Neural cell (in vitro differentiated cells): Measurements from ENCODE around the gene EML5. TPM values are rescaled to one million over a fixed set of nuclear protein-coding genes. Genes with fewer than 3 reads are reported as not detected.

Experiments
- H2AFZ ChIP-seq: fragments of 200-600, 300-800 bp; sonication (generic), shearing (Covaris generic); 2 replicates; pipeline ENCODE4 v1.6.0; 2014; ENCODE audit warnings: low read depth, mild to moderate bottlenecking, antibody characterized with exemption, low read length, moderate library complexity
- H3F3A ChIP-seq: fragments of 200-600 bp; shearing (Covaris generic); 2 replicates; pipeline ENCODE4 v1.6.1; 2016; ENCODE audit warnings: mild to moderate bottlenecking, moderate library complexity, mixed read lengths, antibody characterized with exemption, low read length; ENCODE audit not compliant: insufficient read depth, poor library complexity, severe bottlenecking
- H3K27ac ChIP-seq: fragments of 200-600, 300-800 bp; sonication (generic), shearing (Covaris generic); 2 replicates; pipeline ENCODE4 v1.5.1; 2014; ENCODE audit warnings: mild to moderate bottlenecking, low read length, moderate library complexity
- H3K27me3 ChIP-seq: fragments of 300-800, 200-600 bp; sonication (generic), shearing (Covaris generic); 2 replicates; pipeline ENCODE4 v1.6.0; 2014; ENCODE audit warnings: mild to moderate bottlenecking, low read depth, low read length, moderate library complexity; ENCODE audit not compliant: insufficient read depth
- H3K36me3 ChIP-seq: fragments of 300-800, 200-600 bp; sonication (generic), shearing (Covaris generic); 2 replicates; pipeline ENCODE4 v1.5.1; 2014; ENCODE audit warnings: mild to moderate bottlenecking, antibody characterized with exemption, low read length, moderate library complexity; ENCODE audit not compliant: insufficient read depth
- H3K4me2 ChIP-seq: fragments of 300-800, 200-600 bp; sonication (generic), shearing (Covaris generic); 2 replicates; pipeline ENCODE4 v1.6.0; 2014; ENCODE audit warnings: mild to moderate bottlenecking, low read length
- H3K4me3 ChIP-seq: fragments of 300-800, 200-600 bp; sonication (generic), shearing (Covaris generic); 2 replicates; pipeline ENCODE4 v1.5.1; 2014; ENCODE audit warnings: mild to moderate bottlenecking, low read length, moderate library complexity
- H3K79me2 ChIP-seq: fragments of 200-600 bp; shearing (Covaris generic); replicated peaks from 2 replicates; pipeline ENCODE4 v1.6.0; 2014; ENCODE audit warnings: mild to moderate bottlenecking, low read length, moderate library complexity; ENCODE audit not compliant: insufficient read depth
- H3K9ac ChIP-seq: fragments of 300-800, 200-600 bp; sonication (generic), shearing (Covaris generic); 2 replicates; pipeline ENCODE4 v1.6.1; 2016; ENCODE audit warnings: mild to moderate bottlenecking, low read length, mixed read lengths
- H3K9me2 ChIP-seq: fragments of 200-600 bp; shearing (Covaris generic); 2 replicates; pipeline ENCODE4 v1.6.1; 2016; ENCODE audit warnings: mild to moderate bottlenecking, low read length, mixed read lengths; ENCODE audit not compliant: insufficient read depth
- H3K9me3 ChIP-seq: fragments of 200-600, 300-800 bp; sonication (generic), shearing (Covaris generic); 2 replicates; pipeline ENCODE4 v1.6.1; 2016; ENCODE audit warnings: mild to moderate bottlenecking, mixed run types, low read length, moderate library complexity, mixed read lengths
- H4K20me1 ChIP-seq: fragments of 200-600 bp; shearing (Covaris generic); 2 replicates; pipeline ENCODE4 v1.6.1; 2016; ENCODE audit warnings: mild to moderate bottlenecking, mixed run types; ENCODE audit not compliant: insufficient read depth
- CTCF ChIP-seq: fragments of 450-650 bp; IDR thresholded peaks from 2 replicates; pipeline ENCODE4 v1.5.1; 2014; ENCODE audit warnings: antibody characterized with exemption, mild to moderate bottlenecking, moderate library complexity; ENCODE audit not compliant: poor library complexity, severe bottlenecking
- EP300 ChIP-seq: fragments of 450-650 bp; conservative IDR thresholded peaks from 2 replicates; pipeline ENCODE4 v1.6.1; 2014; ENCODE audit warnings: antibody characterized with exemption, mild to moderate bottlenecking, moderate library complexity; ENCODE audit not compliant: poor library complexity, severe bottlenecking
- EZH2 ChIP-seq: fragments of 200-600, 300-800 bp; shearing (Covaris generic), sonication (generic); IDR thresholded peaks from 2 replicates; pipeline ENCODE4 v1.6.1; 2014; ENCODE audit warnings: antibody characterized with exemption, low read length, borderline replicate concordance, mild to moderate bottlenecking; ENCODE audit not compliant: insufficient read depth, poor library complexity, severe bottlenecking
- MXI1 ChIP-seq: fragments of 450-650 bp; conservative IDR thresholded peaks from 2 replicates; pipeline ENCODE4 v1.6.1; 2014; ENCODE audit warnings: antibody characterized with exemption, mild to moderate bottlenecking; ENCODE audit not compliant: poor library complexity, severe bottlenecking
- POLR2AphosphoS5 ChIP-seq: IDR thresholded peaks from 2 replicates; pipeline ENCODE4 v1.6.1; 2012
- RAD21 ChIP-seq: fragments of 450-650 bp; conservative IDR thresholded peaks from 2 replicates; pipeline ENCODE4 v1.6.1; 2014; ENCODE audit warnings: antibody characterized with exemption, mild to moderate bottlenecking, moderate library complexity
- REST ChIP-seq: IDR thresholded peaks from 2 replicates; pipeline ENCODE4 v1.6.1; 2012; ENCODE audit warnings: borderline replicate concordance
- SMC3 ChIP-seq: fragments of 450-650 bp; conservative IDR thresholded peaks from 2 replicates; pipeline ENCODE4 v1.6.1; 2014; ENCODE audit warnings: antibody characterized with exemption, mild to moderate bottlenecking, moderate library complexity; ENCODE audit not compliant: poor library complexity
- TAF1 ChIP-seq: IDR thresholded peaks from 2 replicates; pipeline ENCODE4 v1.6.1; 2012; ENCODE audit warnings: low read depth
- polyA plus RNA-seq: library from polyadenylated mRNA; depleted of rRNA; stranded (reverse); fragments of >200 nt; gene quantifications from 2 replicates; pipeline ENCODE4 v1.2.3, GENCODE V29; 2014

Gene EML5
- polyA plus RNA-seq, 1 donor from 2014 or later, result 27.5 TPM

DNA sequence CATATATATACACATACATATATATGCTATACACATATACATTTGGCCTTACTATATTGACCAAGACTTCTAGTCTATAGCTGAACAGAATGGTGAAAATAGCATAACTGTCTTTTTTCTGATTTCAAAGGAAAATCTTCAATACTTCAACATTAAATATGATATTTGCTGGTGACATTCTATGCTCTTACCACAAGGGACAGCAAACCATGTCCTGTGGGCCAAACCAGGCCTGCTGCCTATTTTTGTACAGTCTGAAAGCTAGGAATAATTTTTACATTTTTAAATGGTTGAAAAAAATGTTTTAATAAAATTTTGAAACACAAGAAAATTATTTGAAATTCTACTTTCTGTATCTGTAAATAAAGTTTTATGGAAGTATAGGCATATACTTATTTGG, 63.6 kb downstream of the EML5 start (continued):
- TF ChIP-seq REST (no peak), RAD21 (no peak)

- H3K36me3 ChIP-seq, result no peaks in the 10 kb centered on the region
These were observed 65.7 kb downstream of the EML5 start for GRCh38 chr14:88727057-88727456.

GRCh38 chr14:88710709-88711108, 82.0 kb downstream of the EML5 start:
- H3K4me3 ChIP-seq, result no peak overlapping the region
- H4K20me1 ChIP-seq, result no peaks in the 10 kb centered on the region
- no peaks in the 10 kb centered on the region for H3K79me2 ChIP-seq
- no peak overlapping the region for H2AFZ ChIP-seq
- H3K27ac ChIP-seq, result no peak overlapping the region
- no peak overlapping the region for H3K9ac ChIP-seq
- TF ChIP-seq RAD21, result no peak
- no peak for TF ChIP-seq EP300
- no peak for TF ChIP-seq REST
- no peak for TF ChIP-seq MXI1
- TF ChIP-seq EZH2, result no peak
- TF ChIP-seq TAF1, result no peak
- TF ChIP-seq POLR2AphosphoS5, result no peak
- no peak for TF ChIP-seq SMC3
- no peak for TF ChIP-seq CTCF
- no peaks in the 10 kb centered on the region for H3K36me3 ChIP-seq
- no peaks in the 10 kb centered on the region for H3K9me3 ChIP-seq
- H3K27me3 ChIP-seq, result no peaks in the 10 kb centered on the region
- peaks cover 2% of the 10 kb centered on the region for H3F3A ChIP-seq
- H3K9me2 ChIP-seq, result no peaks in the 10 kb centered on the region
- no peak overlapping the region for H3K4me2 ChIP-seq

More at GRCh38 chr14:88727057-88727456, 65.7 kb downstream of the EML5 start:
- H3K4me3 ChIP-seq, result no peak overlapping the region
- no peak overlapping the region for H3K4me2 ChIP-seq
- no peaks in the 10 kb centered on the region for H3K9me3 ChIP-seq
- H3F3A ChIP-seq, result no peaks in the 10 kb centered on the region
- no peaks in the 10 kb centered on the region for H3K27me3 ChIP-seq
- H3K9me2 ChIP-seq, result no peaks in the 10 kb centered on the region
- TF ChIP-seq RAD21, result no peak
- no peak for TF ChIP-seq EP300
- TF ChIP-seq SMC3, result no peak
- no peak for TF ChIP-seq POLR2AphosphoS5
- H4K20me1 ChIP-seq, result no peaks in the 10 kb centered on the region
- no peak overlapping the region for H3K9ac ChIP-seq
- no peaks in the 10 kb centered on the region for H3K79me2 ChIP-seq
- no peak overlapping the region for H2AFZ ChIP-seq
- H3K27ac ChIP-seq, result no peak overlapping the region
